Hepatocyte (in vitro differentiated cells): Measurements from ENCODE around the gene GRHL1. TPM values are rescaled to one million over a fixed set of nuclear protein-coding genes. Genes with fewer than 3 reads are reported as not detected.

ENCODE experiments used
- DNase-seq: peaks from one replicate; pipeline ENCODE4 v3.0.0-alpha.2; 2016; ENCODE audit warnings: low spot score
- H2AFZ ChIP-seq: fragments of 200-600 bp; sonication (generic); 2 replicates; pipeline ENCODE4 v1.6.0; 2016; ENCODE audit warnings: antibody characterized with exemption, mild to moderate bottlenecking
- H3K27ac ChIP-seq: fragments of 200-600 bp; sonication (generic); 2 replicates; pipeline ENCODE4 v1.5.1; 2016; ENCODE audit warnings: mild to moderate bottlenecking
- H3K27me3 ChIP-seq: fragments of 200-600 bp; sonication (generic); 2 replicates; pipeline ENCODE4 v1.6.1; 2016
- H3K36me3 ChIP-seq: fragments of 200-600 bp; sonication (generic); replicated peaks from 2 replicates; pipeline ENCODE4 v1.5.1; 2016; ENCODE audit warnings: low read depth; ENCODE audit not compliant: insufficient read depth
- H3K4me1 ChIP-seq: fragments of 200-600 bp; sonication (generic); 2 replicates; pipeline ENCODE4 v1.5.1; 2016; ENCODE audit warnings: mild to moderate bottlenecking, moderate library complexity; ENCODE audit not compliant: insufficient read depth
- H3K4me2 ChIP-seq: fragments of 200-600 bp; sonication (generic); 2 replicates; pipeline ENCODE4 v1.6.0; 2016
- H3K4me3 ChIP-seq: fragments of 200-600 bp; sonication (generic); 2 replicates; pipeline ENCODE4 v1.5.1; 2016; ENCODE audit warnings: mild to moderate bottlenecking
- H3K79me2 ChIP-seq: fragments of 200-600 bp; sonication (generic); 2 replicates; pipeline ENCODE4 v1.6.0; 2017; ENCODE audit warnings: mild to moderate bottlenecking
- H3K9me2 ChIP-seq: fragments of 200-600 bp; sonication (generic); replicated peaks from 2 replicates; pipeline ENCODE4 v1.6.0; 2017; ENCODE audit warnings: mild to moderate bottlenecking; ENCODE audit not compliant: insufficient read depth
- H3K9me3 ChIP-seq: fragments of 200-600 bp; sonication (generic); 2 replicates; pipeline ENCODE4 v1.5.1; 2016; ENCODE audit warnings: low read depth, mild to moderate bottlenecking
- H4K20me1 ChIP-seq: fragments of 200-600 bp; sonication (generic); 2 replicates; pipeline ENCODE4 v1.6.0; 2016; ENCODE audit warnings: mild to moderate bottlenecking; ENCODE audit not compliant: insufficient read depth, poor library complexity, severe bottlenecking
- CTCF ChIP-seq: fragments of 200-600 bp; sonication (generic); IDR thresholded peaks from 2 replicates; pipeline ENCODE4 v1.5.1; 2016; ENCODE audit warnings: antibody characterized with exemption, mild to moderate bottlenecking; ENCODE audit not compliant: poor library complexity
- EZH2 ChIP-seq: fragments of 200-600 bp; sonication (generic); IDR thresholded peaks from 2 replicates; pipeline ENCODE4 v1.6.1; 2016; ENCODE audit warnings: antibody characterized with exemption, mild to moderate bottlenecking, borderline replicate concordance
- EZH2phosphoT487 ChIP-seq: fragments of 200-600 bp; sonication (generic); IDR thresholded peaks from one replicate; pipeline ENCODE4 v1.6.1; 2018; ENCODE audit warnings: antibody characterized with exemption, mild to moderate bottlenecking, low read depth, moderate library complexity; ENCODE audit not compliant: unreplicated experiment, severe bottlenecking
- WGBS: methylation state at CpG from one replicate; pipeline ENCODE4 v1.1.6; 2016; ENCODE audit warnings: low lambda C conversion rate; ENCODE audit errors: missing lambda C conversion rate; 5-methylcytosine and 5-hydroxymethylcytosine counted together
- polyA plus RNA-seq: library from polyadenylated mRNA; unstranded; fragments of >200 nt; fragmentation: Nextera tagmentation; extraction: Ambion mirVana; gene quantifications from 2 replicates; pipeline ENCODE4 v1.2.1, GENCODE V29; 2016
- total RNA-seq: library from RNA; depleted of rRNA; stranded (reverse); fragments of >200 nt; gene quantifications from 2 replicates; pipeline ENCODE4 v1.2.3, GENCODE V29; 2014

The GRHL1 gene
- total and polyA plus RNA-seq, 2 experiments from 2014 or later, result 4.0 to 10.9 TPM

GRCh38 chr2:10003206-10004125 is 52.0 kb downstream of the GRHL1 start:
- WGBS, result 92% methylated on average over 20 of the region's 20 CpGs
- H3K79me2 ChIP-seq, result no peaks in the 10 kb centered on the region
- no peak overlapping the region for H3K4me2 ChIP-seq
- TF ChIP-seq EZH2phosphoT487 (no peak), EZH2 (no peak), CTCF (no peak)
- H3K4me1 ChIP-seq, result peaks cover 6% of the 10 kb centered on the region
- no peak overlapping the region for H3K4me3 ChIP-seq
- H3K9me2 ChIP-seq, result no peaks in the 10 kb centered on the region
- no peak overlapping the region for H3K27ac ChIP-seq
- H4K20me1 ChIP-seq, result no peaks in the 10 kb centered on the region
- no peaks in the 10 kb centered on the region for H3K9me3 ChIP-seq
- no peak overlapping the region for H2AFZ ChIP-seq
- no peaks in the 10 kb centered on the region for H3K36me3 ChIP-seq
- no peaks in the 10 kb centered on the region for H3K27me3 ChIP-seq
- no peak for DNase-seq

- no peaks in the 10 kb centered on the region for H3K27me3 ChIP-seq
- no peak overlapping the region for H2AFZ ChIP-seq
- no peak for DNase-seq
- H3K4me3 ChIP-seq, result no peak overlapping the region
- peaks cover 6% of the 10 kb centered on the region for H3K4me1 ChIP-seq
- no peak overlapping the region for H3K27ac ChIP-seq
- no peak for TF ChIP-seq EZH2phosphoT487
- TF ChIP-seq CTCF, result no peak
- TF ChIP-seq EZH2, result no peak
- H3K36me3 ChIP-seq, result no peaks in the 10 kb centered on the region
- H3K9me3 ChIP-seq, result no peaks in the 10 kb centered on the region
- H3K4me2 ChIP-seq, result no peak overlapping the region
- H3K79me2 ChIP-seq, result no peaks in the 10 kb centered on the region
- H3K9me2 ChIP-seq, result no peaks in the 10 kb centered on the region
- H4K20me1 ChIP-seq, result no peaks in the 10 kb centered on the region
- 81% methylated on average over 5 of the region's 5 CpGs for WGBS
These were observed 52.9 kb downstream of the GRHL1 start for GRCh38 chr2:10004401-10004800.

- H3K27ac ChIP-seq, result no peak overlapping the region
- H3K4me1 ChIP-seq, result peaks cover 8% of the 10 kb centered on the region
- no peaks in the 10 kb centered on the region for H4K20me1 ChIP-seq
- H3K27me3 ChIP-seq, result no peaks in the 10 kb centered on the region
- no peaks in the 10 kb centered on the region for H3K79me2 ChIP-seq
- no peak overlapping the region for H2AFZ ChIP-seq
- H3K9me2 ChIP-seq, result no peaks in the 10 kb centered on the region
- no peak overlapping the region for H3K4me3 ChIP-seq
- no peaks in the 10 kb centered on the region for H3K36me3 ChIP-seq
- WGBS, result 79% methylated on average over 3 of the region's 3 CpGs
- TF ChIP-seq CTCF (no peak), EZH2 (no peak), EZH2phosphoT487 (no peak)
- no peak for DNase-seq
- no peak overlapping the region for H3K4me2 ChIP-seq
- no peaks in the 10 kb centered on the region for H3K9me3 ChIP-seq
These were observed 53.3 kb downstream of the GRHL1 start for GRCh38 chr2:10004836-10005235.
